ENCODE data around the gene IQCM.

DNA sequence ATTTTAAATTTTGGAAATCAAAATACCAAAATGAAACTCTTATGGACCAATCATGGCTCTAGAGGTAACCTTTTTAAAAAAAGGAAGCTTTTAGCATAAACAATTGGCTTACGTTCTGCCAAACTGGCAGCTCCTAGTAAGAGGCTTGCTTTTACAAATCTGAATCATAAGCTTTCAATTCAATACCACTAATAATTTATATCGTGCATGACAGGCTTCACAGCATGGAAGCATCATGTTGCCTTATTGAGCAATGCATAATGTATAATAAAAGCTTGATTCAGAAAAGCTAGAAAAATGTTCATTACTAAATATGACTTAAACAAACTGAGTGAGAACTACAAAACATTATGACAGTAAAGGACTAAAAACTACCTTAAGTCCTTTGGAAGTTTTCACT, 280.9 kb downstream of the IQCM start:
- no peak for TF ChIP-seq CTCF (IDR thresholded peaks at IDR 0.05)
- no peak for TF ChIP-seq POLR2A (IDR thresholded peaks at IDR 0.05)
